HG03439 (cell line): ENCODE results near the gene CARD19.
A peak's percentile ranks its signal among the peaks of the same experiment; 100 is the strongest.

Source experiments
- ATAC-seq: cut with Tn5 transposase; IDR thresholded peaks from one replicate; pipeline ENCODE4 v1.9.1; 2021; ENCODE audit warnings: mild to moderate bottlenecking, moderate library complexity; ENCODE audit not compliant: unreplicated experiment

CARD19 gene

GRCh38 chr9:93086447-93087224, 9.4 kb upstream of the CARD19 start:
- no peak for ATAC-seq

- ATAC-seq = no peak
These were observed 7.9 kb upstream of the CARD19 start for GRCh38 chr9:93087971-93088655.

DNA sequence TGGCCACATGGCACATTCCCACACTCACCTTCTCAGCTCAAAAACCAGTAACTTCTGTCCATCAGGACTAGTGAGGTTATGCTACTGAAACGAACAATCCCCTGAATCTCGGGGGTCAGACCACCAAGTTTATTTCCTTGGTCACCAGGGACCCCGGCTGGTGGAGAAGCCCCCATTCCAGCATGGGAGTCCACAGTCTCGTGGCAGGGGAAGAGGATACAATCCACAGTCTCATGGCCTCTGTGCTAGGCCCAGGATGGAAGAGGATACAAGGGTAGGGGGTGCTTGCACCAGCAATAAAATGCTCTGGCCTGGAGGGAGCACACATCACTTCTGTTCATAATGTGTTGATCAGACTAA, 7.4 kb upstream of the CARD19 start:
- ATAC-seq = no peak

- ATAC-seq = no peak
These were observed 7.0 kb upstream of the CARD19 start for GRCh38 chr9:93089024-93089423.

DNA sequence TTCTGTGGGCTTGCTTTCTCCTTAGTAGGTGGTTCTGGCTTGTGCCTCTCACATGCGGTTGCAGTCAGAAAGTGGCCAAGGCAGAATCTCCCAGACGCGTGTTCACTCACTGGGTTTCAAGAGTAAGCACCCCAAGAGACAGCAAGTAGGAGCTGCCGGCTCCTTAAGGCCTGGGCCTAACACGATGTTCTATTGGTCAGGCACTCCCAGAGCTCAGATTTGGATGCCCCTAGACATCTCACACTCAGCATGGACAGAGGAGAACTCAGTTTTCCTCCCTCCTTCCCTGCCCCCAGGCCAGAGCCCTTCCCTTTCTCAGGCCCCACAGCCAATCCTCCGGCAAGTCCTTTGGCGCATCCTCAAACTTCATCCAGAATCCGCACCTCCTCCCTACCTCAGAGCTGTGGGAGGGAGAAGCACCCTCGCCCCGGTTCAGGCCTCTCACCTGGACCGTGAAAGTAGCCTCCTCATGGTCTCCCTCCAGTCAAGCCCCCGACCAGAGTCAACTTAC, 6.5 kb upstream of the CARD19 start:
- ATAC-seq = no peak

DNA sequence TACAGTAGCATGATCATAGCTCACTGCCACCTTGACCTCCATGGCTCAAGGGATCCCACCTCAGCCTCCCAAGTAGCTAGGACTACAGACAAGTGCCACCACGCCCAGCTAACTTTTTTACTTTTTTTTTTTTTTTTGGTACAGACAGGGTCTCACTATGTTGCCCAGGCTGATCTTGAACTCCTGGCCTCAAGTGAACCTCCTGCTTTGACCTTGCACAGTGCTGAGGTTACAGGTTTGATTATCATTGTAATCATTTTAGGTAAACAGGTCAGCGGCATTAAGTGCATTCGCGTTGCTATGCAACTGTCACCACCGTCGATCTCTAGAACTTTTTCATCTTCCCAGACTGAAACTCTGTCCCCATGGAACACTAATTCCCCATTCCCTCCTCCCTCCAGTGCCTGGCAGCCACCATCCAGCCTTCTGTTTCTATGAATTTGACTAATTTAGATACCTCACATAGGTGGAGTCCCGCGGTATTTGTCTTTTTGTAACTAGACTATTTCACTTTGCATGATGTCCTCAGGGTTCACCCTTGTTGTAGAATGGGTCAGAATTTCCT, 5.8 kb upstream of the CARD19 start:
- ATAC-seq = no peak

- no peak for ATAC-seq
These were observed 5.0 kb upstream of the CARD19 start for GRCh38 chr9:93091056-93091452.

DNA sequence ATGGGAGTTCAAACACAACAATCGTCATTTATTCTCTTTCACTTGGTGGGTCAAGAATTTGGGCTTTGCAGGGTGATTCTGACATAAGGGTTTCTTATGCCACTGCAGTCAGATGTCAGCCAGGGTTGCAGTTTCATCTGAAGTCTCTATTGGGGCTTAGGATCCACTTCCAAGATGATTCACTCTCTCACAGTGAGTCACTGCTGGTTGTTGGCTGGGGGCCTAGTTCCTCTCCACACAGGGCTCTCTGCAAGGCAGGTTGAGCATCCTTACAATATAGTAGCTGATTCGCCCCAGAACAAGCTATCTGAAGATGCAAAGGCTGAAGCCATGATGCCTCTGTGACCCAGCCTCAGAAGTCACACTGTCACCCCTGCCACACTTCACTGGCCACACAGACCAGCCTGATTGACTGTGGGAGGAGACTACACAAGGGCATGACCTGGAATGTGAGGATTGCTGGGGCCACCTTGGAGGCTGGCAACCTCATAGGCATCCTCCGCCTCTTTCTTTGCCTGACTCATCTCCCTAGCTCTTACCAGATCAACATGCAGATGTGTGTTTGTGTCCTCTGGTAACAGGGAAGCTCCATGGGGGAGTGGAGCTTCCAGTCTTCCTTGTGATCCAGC, 4.5 kb upstream of the CARD19 start:
- ATAC-seq = no peak

DNA sequence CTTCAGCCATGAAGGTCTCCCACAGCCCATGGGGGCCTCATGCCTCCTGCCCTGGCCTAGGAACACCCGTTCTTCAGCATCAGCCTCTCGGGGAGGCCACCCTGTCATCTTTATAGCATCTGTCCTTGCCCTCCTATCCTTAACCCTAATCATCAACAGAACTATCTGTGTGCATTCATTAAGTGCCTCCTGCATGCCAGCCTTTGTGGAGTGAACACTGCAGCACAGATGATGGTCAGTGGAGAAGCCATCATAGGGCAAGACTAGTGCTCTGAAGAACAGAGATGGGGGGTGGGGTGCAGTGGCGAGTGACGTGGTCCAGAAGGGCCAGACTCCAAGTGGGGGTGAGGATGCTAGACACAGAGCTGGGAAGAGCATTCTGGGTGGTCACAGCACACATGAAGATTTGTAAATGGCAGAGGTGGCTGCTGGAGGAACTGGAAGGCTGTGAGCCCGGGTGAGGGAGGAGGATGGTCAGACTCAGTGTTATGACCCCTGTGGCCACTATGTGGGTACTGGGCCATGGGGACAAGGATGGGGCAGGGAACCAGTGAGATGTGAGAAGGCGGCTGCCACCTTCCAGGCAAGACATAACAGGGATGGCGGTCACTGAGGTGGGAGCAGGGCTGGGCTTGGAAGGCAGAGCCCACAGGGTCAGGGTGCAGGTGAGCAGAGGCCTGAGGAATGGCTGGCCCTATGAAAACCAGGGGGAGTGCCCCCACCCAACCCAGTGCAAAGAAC, 3.6 kb upstream of the CARD19 start:
- no peak for ATAC-seq

DNA sequence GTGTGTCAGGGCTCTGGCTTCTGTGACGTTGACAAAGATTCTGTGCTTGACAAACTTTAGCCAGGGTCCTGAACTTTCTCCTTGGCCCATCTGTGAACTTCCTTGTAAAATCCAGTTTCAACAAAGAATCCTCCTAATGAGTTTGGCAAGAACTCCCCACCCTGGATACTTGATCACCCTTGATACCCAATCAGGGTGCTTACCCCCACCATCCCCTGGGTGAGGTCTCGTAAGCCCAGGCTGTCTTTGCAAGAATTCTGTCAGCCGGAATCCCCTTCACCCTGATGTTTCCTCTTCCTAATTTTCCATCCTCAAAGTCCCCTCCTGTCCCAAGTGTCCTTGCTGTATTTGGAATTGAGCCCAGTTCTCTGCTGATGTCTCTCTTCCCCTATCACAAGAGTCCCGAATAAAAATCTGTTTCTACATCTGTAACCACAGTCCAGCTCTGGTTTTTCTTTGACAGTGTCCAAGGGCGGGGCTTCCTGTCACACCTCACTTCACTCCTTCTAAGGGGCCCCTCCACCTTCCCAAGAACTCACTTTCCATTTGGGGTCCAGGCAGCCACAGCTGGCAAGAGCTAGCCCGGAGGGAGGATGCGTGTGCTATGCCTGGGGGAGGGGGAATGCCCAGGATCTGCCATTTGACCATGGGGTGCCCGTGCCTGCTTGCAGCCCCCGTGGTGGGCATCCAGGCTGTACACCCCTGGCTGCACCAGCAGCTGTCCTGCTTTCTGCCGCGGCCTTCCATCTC, 2.7 kb upstream of the CARD19 start:
- ATAC-seq = no peak

DNA sequence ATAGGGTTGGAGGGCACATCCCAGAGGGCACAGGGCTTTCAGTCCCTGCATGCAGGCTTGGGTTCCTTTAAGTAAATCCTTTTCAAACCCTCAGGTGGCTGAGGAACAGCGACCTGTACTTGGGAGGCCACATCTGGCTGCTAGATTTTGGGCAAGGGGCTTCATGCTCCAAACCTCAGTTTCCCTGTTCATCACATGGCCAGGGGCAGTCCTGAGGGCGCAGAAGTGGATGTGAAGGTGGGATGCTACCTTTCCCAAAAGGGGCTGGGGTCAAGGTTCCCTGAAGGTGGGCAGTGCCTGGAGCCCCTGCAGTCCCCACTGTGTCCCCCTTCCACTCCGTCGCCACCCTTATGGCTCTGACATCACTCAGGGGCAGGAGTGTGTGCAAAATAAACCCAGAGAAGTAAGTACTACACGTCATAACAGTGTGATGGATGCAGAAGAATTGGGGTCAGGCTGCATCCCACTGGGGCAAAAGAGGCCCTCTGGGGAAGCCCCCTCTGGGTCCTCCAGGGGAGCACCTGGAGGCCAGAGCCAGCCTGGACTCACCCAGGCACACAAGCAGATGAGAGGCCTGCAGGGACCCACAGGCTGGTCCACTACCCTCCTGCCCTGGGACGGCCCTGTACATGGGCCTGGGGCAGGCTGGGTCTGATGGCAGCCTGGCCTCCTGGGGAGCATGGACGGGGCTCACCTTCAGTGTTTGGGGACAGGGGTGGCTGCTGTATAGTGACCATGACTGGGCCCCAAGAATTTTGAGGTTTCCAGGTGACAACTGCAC, 1.9 kb upstream of the CARD19 start:
- no peak for ATAC-seq

DNA sequence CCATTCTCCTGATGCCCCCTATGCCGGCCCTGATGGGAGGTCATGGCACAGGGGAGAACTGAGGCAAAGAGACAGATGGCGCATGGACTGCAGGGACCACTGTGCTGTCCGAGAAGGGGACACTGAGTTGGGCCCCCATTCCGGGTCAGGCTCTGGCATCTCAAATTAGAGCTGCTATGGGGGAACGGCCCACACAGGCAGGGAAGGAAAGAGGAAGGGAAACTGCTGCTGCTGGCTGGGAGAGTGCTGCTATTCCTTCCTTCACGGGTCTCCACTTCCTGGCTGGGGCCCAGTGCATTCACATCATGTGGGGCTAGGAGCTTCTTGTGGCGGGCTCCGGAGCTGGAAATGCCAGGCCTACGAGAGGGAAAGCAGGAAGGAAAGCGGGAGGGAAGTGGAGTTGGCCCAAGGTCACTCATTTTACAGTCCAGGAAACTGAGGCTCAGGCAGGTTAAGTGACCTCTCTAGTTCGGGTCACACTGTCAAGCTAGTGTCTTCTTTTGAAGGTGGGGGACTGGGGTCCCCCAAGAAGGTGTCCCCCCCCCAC, 1.3 kb upstream of the CARD19 start:
- ATAC-seq = peak; percentile 1

DNA sequence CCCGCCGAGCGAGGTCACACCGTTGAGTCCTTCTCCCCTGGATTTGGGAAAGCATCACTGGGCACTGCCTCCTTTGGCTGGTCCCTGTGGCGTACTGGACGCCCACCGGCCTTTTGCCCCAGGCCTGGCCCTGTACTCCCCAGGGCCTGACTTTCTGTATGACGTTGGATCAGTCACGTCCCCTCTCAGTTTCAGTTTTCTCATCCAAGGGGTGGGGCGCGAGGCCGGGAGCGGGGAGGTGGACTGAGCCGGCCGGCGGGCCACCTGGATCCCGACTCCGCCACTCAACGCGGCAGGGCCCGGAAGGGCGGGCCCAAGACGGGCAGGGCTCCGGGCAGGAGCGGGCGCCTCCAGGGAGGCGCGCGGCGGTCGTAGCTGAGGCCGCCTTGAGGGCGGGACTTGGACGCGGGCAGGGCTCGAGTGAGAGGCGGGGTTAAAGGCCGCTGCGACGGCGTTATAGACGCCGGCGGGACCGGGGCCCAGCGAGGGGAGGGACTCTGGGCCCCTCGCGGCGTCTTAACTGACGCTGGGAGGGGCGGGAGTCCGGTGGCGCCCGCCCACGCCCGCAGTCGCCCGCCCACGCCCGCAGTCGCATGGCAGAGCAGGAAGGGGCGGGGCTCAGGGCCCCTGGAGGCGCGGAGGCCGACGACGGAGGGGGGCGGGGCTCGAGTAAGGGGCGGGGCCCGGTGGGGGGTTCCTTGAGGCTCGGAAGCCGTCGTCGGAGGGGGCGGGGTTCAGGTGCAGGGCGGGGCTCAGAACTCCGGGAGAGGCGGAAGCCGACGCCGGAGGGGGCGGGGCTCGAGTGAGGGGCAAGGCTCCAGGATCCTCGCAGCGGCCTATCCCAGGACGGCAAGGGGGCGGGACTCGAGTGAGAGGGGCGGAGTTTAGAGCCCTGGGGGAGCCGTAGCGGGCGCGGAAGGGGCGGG, 549 bp upstream of the CARD19 start:
- ATAC-seq = peak; percentile 61

GRCh38 chr9:93096811-93097382, 880 bp downstream of the CARD19 start:
- no peak for ATAC-seq

GRCh38 chr9:93097511-93098201, 1.6 kb downstream of the CARD19 start:
- no peak for ATAC-seq

- no peak for ATAC-seq
These were observed 2.4 kb downstream of the CARD19 start for GRCh38 chr9:93098236-93098946.
